Right renal cortex interstitium (tissue), 3 donors: ENCODE measurements around the gene CRYBA2. TPM values are rescaled to one million over a fixed set of nuclear protein-coding genes. Genes with fewer than 3 reads are reported as not detected.

Source experiments
- DNase-seq, 3 donors: peaks; one replicate each; pipeline ENCODE4 v3.0.0-alpha.2; 2013; ENCODE audit warnings: low read depth in 3 of 3, low spot score in 2 of 3
- polyA plus RNA-seq, 3 donors: library from polyadenylated mRNA; unstranded; fragments of 120-200 nt; gene quantifications; one replicate each; pipeline ENCODE4 v1.2.1, GENCODE V29; 2013; ENCODE audit not compliant: insufficient read length in 3 of 3

The CRYBA2 gene
- polyA plus RNA-seq, 3 donors: not detected

- DNase-seq: no peak
These were observed 6.8 kb upstream of the CRYBA2 start for GRCh38 chr2:218999881-219000568.

- no peak for DNase-seq
These were observed 6.0 kb upstream of the CRYBA2 start for GRCh38 chr2:218999021-218999880.

GRCh38 chr2:218998414-218999002, 5.3 kb upstream of the CRYBA2 start:
- no peak for DNase-seq

GRCh38 chr2:218997731-218998130, 4.5 kb upstream of the CRYBA2 start:
- no peak for DNase-seq

- DNase-seq: no peak
These were observed 3.7 kb upstream of the CRYBA2 start for GRCh38 chr2:218996937-218997336.

- DNase-seq: no peak
These were observed 2.9 kb upstream of the CRYBA2 start for GRCh38 chr2:218995972-218996711.

- DNase-seq: no peak
These were observed 2.3 kb upstream of the CRYBA2 start for GRCh38 chr2:218995561-218995960.

- no peak for DNase-seq
These were observed 398 bp downstream of the CRYBA2 start for GRCh38 chr2:218992703-218993344.

- no peak for DNase-seq
These were observed 1.0 kb downstream of the CRYBA2 start for GRCh38 chr2:218992196-218992595.

- no peak for DNase-seq
These were observed 1.5 kb downstream of the CRYBA2 start for GRCh38 chr2:218991674-218992168.

GRCh38 chr2:218990612-218991011, 2.6 kb downstream of the CRYBA2 start:
- no peak for DNase-seq

GRCh38 chr2:218990052-218990451, 3.2 kb downstream of the CRYBA2 start:
- DNase-seq: no peak

- no peak for DNase-seq
These were observed 4.6 kb downstream of the CRYBA2 start for GRCh38 chr2:218988650-218989049.

- DNase-seq: no peak
These were observed 5.1 kb downstream of the CRYBA2 start for GRCh38 chr2:218988164-218988563.

- DNase-seq: no peak
These were observed 7.0 kb downstream of the CRYBA2 start for GRCh38 chr2:218986148-218986761.

GRCh38 chr2:218985325-218986091, 7.7 kb downstream of the CRYBA2 start:
- DNase-seq: no peak

- no peak for DNase-seq
These were observed 8.2 kb downstream of the CRYBA2 start, which contains the start of gene FEV for GRCh38 chr2:218985021-218985324. Gene FEV, minus strand, starts transcription at chr2:218985184. Its CDS starts 109 bp downstream, at chr2:218985075.

GRCh38 chr2:218984239-218985020, 8.8 kb downstream of the CRYBA2 start:
- no peak for DNase-seq

- no peak for DNase-seq
These were observed 9.3 kb downstream of the CRYBA2 start for GRCh38 chr2:218983934-218984238.
